T-helper 2 cell treated with Interferon-gamma antibody and Interleukin-4, amounts not matched to agents 5 μg/mL and 100 μg/mL, for 36 hours (primary cell): ENCODE results near the gene GAL3ST3.
A peak's percentile ranks its signal among the peaks of the same experiment; 100 is the strongest.

ENCODE experiments used
- DNase-seq: peaks from one replicate; pipeline ENCODE4 v3.0.0; 2021; ENCODE audit warnings: low spot score
- H3K27ac Mint-ChIP-seq: one replicate; pipeline ENCODE4 v1.8.0; 2021; ENCODE audit warnings: mild to moderate bottlenecking, mixed read lengths
- H3K27me3 Mint-ChIP-seq: one replicate; pipeline ENCODE4 v1.8.0; 2021; ENCODE audit warnings: low read depth, mixed read lengths
- H3K36me3 Mint-ChIP-seq: one replicate; pipeline ENCODE4 v1.8.0; 2021; ENCODE audit warnings: low read depth, mixed read lengths
- H3K4me1 Mint-ChIP-seq: one replicate; pipeline ENCODE4 v1.8.0; 2021; ENCODE audit warnings: low read depth, mixed read lengths
- H3K4me3 Mint-ChIP-seq: one replicate; pipeline ENCODE4 v1.8.0; 2022; ENCODE audit warnings: mild to moderate bottlenecking, moderate library complexity, mixed read lengths
- H3K9me3 Mint-ChIP-seq: one replicate; pipeline ENCODE4 v1.8.0; 2021; ENCODE audit warnings: mixed read lengths

The GAL3ST3 gene

DNA sequence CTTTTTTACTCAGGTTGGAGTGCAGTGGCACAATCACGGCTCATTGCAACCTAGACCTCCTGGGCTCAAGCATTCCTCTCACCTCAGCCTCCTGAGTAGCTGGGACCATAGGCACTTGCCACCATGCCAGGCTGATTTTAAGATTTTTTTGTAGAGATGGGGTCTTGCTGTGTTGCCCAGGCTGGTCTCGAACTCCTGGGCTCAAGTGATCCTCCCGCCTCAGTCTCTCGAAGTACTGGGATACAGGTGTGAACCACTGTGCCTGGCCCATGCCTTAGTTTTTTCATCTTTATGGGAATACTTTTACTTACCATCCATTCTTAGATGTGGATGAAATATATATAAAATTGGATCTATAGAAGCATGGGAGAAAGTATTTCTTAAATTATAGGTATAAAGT lies 26.3 kb upstream of the GAL3ST3 start:
- no peak overlapping the region for H3K27ac Mint-ChIP-seq
- peaks cover 46% of the 10 kb centered on the region for H3K36me3 Mint-ChIP-seq
- peaks cover 54% of the 10 kb centered on the region for H3K4me1 Mint-ChIP-seq
- H3K9me3 Mint-ChIP-seq = no peaks in the 10 kb centered on the region
- no peak overlapping the region for H3K4me3 Mint-ChIP-seq
- DNase-seq = no peak
- H3K27me3 Mint-ChIP-seq = no peaks in the 10 kb centered on the region

DNA sequence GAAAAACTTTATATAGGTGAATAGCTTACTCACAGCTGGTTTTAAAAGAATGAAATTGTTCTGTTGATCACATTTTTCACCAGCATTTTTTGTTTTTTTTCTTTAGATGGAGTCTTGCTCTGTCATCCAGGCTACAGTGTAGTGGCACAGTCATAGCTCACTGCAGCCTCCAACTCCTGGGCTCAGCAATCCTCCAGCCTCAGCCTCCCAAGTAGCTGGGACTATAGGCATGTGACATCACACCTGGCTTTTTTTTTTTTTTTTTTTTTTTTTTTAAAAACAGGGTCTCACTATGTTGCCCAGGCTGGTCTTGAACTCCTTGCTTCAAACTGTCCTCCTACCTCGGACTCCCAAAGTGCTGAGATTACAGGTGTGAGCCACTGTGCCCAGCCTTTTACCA lies 24.7 kb upstream of the GAL3ST3 start:
- Mint-ChIP-seq H3K36me3 (peaks cover 53% of the 10 kb centered on the region), H3K4me1 (peaks cover 49% of the 10 kb centered on the region), H3K9me3 (no peaks in the 10 kb centered on the region), H3K27me3 (no peaks in the 10 kb centered on the region), H3K4me3 (no peak overlapping the region), H3K27ac (no peak overlapping the region)
- DNase-seq = no peak

DNA sequence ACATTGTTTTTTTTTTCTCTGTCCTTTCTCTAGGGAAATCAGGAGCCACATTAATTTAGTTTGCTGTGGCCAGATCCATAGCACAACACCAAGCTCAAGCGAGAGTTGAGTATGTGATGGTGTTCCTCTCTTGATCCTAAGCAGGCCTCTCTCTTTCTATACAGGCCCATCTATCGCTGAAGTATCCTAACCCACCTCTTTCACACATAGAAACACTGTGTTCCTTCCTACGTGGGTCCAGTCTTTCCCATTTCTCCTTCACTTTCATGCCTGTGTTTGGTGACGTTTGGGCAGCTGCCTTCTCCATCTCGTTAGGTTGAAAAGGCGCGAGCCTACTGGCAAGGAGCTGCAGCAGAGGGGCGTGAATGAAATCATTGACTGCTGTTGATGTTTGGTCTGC lies 23.6 kb upstream of the GAL3ST3 start:
- Mint-ChIP-seq H3K9me3 (no peaks in the 10 kb centered on the region), H3K27me3 (no peaks in the 10 kb centered on the region), H3K36me3 (peaks cover 56% of the 10 kb centered on the region), H3K4me1 (peaks cover 49% of the 10 kb centered on the region), H3K4me3 (peak overlapping the region; percentile 90), H3K27ac (peak overlapping the region; percentile 89)
- no peak for DNase-seq

DNA sequence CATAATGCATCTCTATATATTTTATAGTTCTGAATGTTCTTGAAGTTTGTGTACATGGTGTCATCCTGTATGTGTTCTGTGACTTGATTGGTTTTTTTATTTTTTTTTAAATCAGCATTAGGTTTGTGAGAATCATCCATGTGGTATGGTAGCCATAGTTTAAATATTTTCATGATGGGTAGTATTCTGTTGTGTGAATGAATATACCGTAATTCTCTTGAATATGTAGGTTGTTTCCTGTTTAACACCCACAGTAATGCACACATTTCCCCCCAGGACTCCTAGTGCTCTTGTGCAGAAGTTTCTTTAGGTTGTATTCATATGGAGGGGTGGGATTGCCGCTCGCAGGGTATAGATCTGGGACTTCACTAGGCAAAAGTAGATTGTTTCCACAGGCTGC lies 23.1 kb upstream of the GAL3ST3 start:
- Mint-ChIP-seq H3K9me3 (no peaks in the 10 kb centered on the region), H3K4me1 (peaks cover 46% of the 10 kb centered on the region), H3K27me3 (no peaks in the 10 kb centered on the region), H3K36me3 (peaks cover 56% of the 10 kb centered on the region), H3K4me3 (peak overlapping the region; percentile 90), H3K27ac (peak overlapping the region; percentile 89)
- no peak for DNase-seq

GRCh38 chr11:66071381-66071801 lies 22.4 kb upstream of the GAL3ST3 start:
- no peaks in the 10 kb centered on the region for H3K9me3 Mint-ChIP-seq
- H3K27ac Mint-ChIP-seq = peak overlapping the region; percentile 89
- DNase-seq = no peak
- H3K27me3 Mint-ChIP-seq = no peaks in the 10 kb centered on the region
- peaks cover 50% of the 10 kb centered on the region for H3K4me1 Mint-ChIP-seq
- H3K36me3 Mint-ChIP-seq = peaks cover 59% of the 10 kb centered on the region
- H3K4me3 Mint-ChIP-seq = peak overlapping the region; percentile 90

DNA sequence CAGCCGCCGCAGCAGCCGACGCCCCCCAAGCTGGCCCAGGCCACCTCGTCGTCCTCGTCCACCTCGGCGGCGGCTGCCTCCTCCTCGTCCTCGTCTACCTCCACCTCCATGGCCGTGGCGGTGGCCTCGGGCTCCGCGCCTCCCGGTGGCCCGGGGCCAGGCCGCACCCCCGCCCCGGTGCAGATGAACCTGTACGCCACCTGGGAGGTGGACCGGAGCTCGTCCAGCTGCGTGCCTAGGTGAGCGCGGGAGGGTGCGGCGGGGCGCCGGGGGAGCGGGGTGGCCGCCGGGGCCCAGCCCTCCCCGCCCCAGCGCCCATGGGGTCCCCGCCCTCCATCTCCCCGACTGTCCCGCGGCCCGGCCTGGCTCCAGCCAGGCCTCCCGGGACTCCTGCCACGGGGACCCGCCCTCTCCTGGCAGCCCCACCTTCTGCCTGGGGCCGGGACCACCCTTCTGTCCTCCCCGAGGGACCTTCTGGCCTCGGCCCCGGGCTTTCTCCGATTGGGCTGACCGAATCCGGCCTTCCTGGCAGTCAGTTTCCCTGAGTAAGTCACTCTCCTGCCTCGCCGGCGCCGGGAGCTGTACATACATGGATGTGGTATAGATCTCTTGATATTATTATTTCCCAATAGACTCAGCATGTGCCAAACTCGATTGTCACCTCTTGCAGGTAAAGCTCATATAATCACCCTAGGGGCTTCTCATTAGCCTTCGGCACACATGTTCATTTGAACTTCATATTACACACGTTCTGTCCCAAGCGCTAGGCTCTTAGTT lies 21.8 kb upstream of the GAL3ST3 start:
- H3K4me1 Mint-ChIP-seq = peaks cover 50% of the 10 kb centered on the region
- H3K36me3 Mint-ChIP-seq = peaks cover 64% of the 10 kb centered on the region
- peak overlapping the region; percentile 90 for H3K4me3 Mint-ChIP-seq
- H3K27me3 Mint-ChIP-seq = no peaks in the 10 kb centered on the region
- H3K9me3 Mint-ChIP-seq = no peaks in the 10 kb centered on the region
- DNase-seq = no peak
- peak overlapping the region; percentile 89 for H3K27ac Mint-ChIP-seq

DNA sequence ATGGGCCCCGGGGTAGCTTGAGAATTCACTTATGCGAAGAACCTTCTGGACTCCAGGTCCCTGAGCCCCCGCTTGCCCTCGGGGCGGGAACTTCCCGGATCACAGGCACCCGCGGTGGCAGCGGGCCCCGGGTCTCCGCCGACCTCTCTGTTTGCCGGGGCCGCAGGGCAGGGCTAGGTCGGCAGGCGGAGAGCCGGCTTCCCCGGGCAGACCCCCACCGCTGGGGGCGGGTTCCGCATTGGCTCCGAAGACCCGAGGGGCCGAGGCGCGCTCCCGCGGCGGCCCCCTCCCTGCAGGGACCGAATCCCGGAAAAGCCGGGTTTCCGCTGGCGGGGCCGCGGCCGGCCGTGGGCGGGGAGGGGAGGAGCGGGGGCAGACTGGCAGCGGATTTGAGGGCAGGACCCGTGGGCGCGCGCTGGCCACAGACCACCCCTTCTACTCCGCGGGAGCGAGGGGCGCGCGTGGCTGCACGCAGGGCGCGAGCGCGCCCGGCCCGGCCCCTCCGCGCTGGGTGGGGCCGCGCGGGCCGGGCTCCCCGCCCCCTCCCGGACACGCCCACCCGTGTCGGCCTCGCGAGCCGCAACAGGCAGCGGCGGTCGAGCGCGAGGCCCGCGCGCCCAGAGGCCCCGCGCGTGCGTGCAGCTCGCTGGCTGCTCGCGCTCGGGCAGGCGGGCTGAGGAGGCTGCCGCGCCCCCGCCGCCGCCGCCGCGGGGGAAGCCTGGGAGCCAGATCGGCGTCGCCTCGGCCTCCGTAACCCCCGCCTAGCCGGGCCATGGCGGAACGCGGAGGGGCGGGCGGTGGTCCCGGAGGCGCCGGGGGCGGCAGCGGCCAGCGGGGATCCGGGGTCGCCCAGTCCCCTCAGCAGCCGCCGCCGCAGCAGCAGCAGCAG lies 21.0 kb upstream of the GAL3ST3 start, which contains the start of gene PACS1:
Gene PACS1 (plus strand): TSS at position 558 of the 889 bp plus-strand sequence. CDS start 215 bp downstream, at position 773.
- DNase-seq = peak; percentile 77
- Mint-ChIP-seq H3K36me3 (peaks cover 67% of the 10 kb centered on the region), H3K27ac (peak within 1 kb of the TSS; percentile 95), H3K4me1 (peaks cover 54% of the 10 kb centered on the region), H3K4me3 (peak within 1 kb of the TSS; percentile 90), H3K27me3 (no peaks in the 10 kb centered on the region), H3K9me3 (no peaks in the 10 kb centered on the region)

- Mint-ChIP-seq H3K9me3 (no peaks in the 10 kb centered on the region), H3K27me3 (no peaks in the 10 kb centered on the region), H3K4me1 (peaks cover 50% of the 10 kb centered on the region), H3K4me3 (peak overlapping the region; percentile 85), H3K27ac (peak overlapping the region; percentile 95), H3K36me3 (peaks cover 69% of the 10 kb centered on the region)
- DNase-seq = no peak
Observed at GRCh38 chr11:66068923-66069714, 20.2 kb upstream of the GAL3ST3 start.

DNA sequence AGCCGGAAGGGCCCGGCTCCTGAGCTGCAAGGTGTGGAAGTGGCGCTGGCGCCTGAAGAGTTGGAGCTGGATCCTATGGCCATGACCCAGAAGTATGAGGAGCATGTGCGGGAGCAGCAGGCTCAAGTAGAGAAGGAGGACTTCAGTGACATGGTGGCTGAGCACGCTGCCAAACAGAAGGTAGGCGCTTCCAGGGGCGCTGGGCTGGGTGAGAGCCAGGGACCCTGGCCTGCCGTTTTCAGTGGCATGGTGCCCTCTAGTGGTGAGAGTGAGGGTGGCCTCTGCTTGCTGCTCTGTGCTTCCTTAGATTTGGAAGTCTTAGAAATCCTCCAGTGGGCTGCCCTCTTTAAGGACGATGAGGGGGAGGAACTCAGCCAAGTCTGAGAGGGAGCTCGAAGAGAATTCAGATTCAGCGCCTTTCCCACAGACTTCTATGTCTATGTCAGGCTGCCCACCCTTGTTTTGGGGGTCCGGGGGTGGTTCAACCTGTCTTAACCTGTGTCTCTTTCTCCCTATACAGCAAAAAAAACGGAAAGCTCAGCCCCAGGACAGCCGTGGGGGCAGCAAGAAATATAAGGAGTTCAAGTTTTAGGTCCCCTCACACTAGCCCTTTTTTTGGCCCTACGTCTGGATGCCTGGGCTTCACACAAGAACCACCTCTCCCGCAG lies 19.3 kb upstream of the GAL3ST3 start:
- no peaks in the 10 kb centered on the region for H3K27me3 Mint-ChIP-seq
- DNase-seq = peak; percentile 59
- H3K9me3 Mint-ChIP-seq = no peaks in the 10 kb centered on the region
- H3K36me3 Mint-ChIP-seq = peaks cover 74% of the 10 kb centered on the region
- H3K27ac Mint-ChIP-seq = peak overlapping the region; percentile 95
- peak overlapping the region; percentile 50 for H3K4me3 Mint-ChIP-seq
- H3K4me1 Mint-ChIP-seq = peaks cover 56% of the 10 kb centered on the region

DNA sequence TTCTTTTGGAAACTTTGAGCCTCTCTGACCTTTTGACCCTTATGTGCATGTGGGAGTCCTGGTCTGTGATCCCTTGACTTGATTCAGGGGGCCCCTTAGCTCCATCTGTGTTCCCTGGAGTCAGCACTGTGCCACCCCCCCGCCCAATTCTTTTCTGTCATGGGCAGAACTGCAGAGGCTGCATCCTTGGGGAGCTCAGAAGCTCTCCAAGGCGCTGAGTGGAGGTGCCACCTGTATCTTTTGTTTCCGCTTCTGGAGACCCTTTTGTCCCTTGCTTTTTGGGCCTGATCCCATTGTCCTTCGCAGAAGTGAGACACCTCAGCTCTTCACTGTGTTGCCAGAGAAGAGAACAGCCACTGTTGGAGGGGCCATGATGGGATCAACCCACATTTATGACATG lies 18.7 kb upstream of the GAL3ST3 start:
- no peaks in the 10 kb centered on the region for H3K9me3 Mint-ChIP-seq
- peaks cover 52% of the 10 kb centered on the region for H3K4me1 Mint-ChIP-seq
- H3K27ac Mint-ChIP-seq = no peak overlapping the region
- peaks cover 76% of the 10 kb centered on the region for H3K36me3 Mint-ChIP-seq
- H3K4me3 Mint-ChIP-seq = no peak overlapping the region
- no peak for DNase-seq
- no peaks in the 10 kb centered on the region for H3K27me3 Mint-ChIP-seq

- no peak for DNase-seq
- no peaks in the 10 kb centered on the region for H3K27me3 Mint-ChIP-seq
- peaks cover 71% of the 10 kb centered on the region for H3K36me3 Mint-ChIP-seq
- peak overlapping the region; percentile 27 for H3K27ac Mint-ChIP-seq
- H3K4me3 Mint-ChIP-seq = no peak overlapping the region
- no peaks in the 10 kb centered on the region for H3K9me3 Mint-ChIP-seq
- peaks cover 43% of the 10 kb centered on the region for H3K4me1 Mint-ChIP-seq
Observed at GRCh38 chr11:66066751-66067150, 17.8 kb upstream of the GAL3ST3 start.

- H3K27ac Mint-ChIP-seq = no peak overlapping the region
- no peaks in the 10 kb centered on the region for H3K27me3 Mint-ChIP-seq
- DNase-seq = no peak
- no peak overlapping the region for H3K4me3 Mint-ChIP-seq
- H3K36me3 Mint-ChIP-seq = peaks cover 82% of the 10 kb centered on the region
- peaks cover 37% of the 10 kb centered on the region for H3K4me1 Mint-ChIP-seq
- H3K9me3 Mint-ChIP-seq = no peaks in the 10 kb centered on the region
Observed at GRCh38 chr11:66064571-66064970, 15.6 kb upstream of the GAL3ST3 start.

- Mint-ChIP-seq H3K27me3 (no peaks in the 10 kb centered on the region), H3K27ac (peak overlapping the region; percentile 38), H3K36me3 (peaks cover 80% of the 10 kb centered on the region), H3K9me3 (no peaks in the 10 kb centered on the region), H3K4me3 (no peak overlapping the region), H3K4me1 (peaks cover 30% of the 10 kb centered on the region)
- DNase-seq = no peak
Observed at GRCh38 chr11:66063900-66064299, 14.9 kb upstream of the GAL3ST3 start.
